Stimulated activated CD8-positive, alpha-beta memory T cell treated with anti-CD3 and anti-CD28 coated beads, Interleukin-4, amount 100 ng/mL, for 48 hours (primary cell): Measurements from ENCODE around the gene MEX3B.
"Not testable (repeated sequence)": the region's sequence is repeated elsewhere in the genome, so short reads cannot be mapped to it uniquely, and the experiment has no call there.

ENCODE experiments used
- DNase-seq: peaks from one replicate; pipeline ENCODE4 v3.0.0-alpha.2; 2020

MEX3B gene

DNA sequence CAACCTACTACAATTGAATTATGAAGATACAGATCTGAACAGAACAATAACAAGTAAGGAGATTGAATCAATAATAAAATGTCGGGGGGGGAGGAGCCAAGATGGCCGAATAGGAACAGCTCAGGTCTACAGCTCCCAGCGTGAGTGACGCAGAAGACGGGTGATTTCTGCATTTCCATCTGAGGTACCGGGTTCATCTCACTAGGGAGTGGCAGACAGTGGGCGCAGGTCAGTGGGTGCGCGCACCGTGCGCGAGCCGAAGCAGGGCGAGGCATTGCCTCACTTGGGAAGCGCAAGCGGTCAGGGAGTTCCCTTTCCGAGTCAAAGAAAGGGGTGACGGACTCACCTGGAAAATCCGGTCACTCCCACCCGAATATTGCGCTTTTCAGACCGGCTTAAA, 50.7 kb downstream of the MEX3B start:
- not testable (repeated sequence) for DNase-seq

DNA sequence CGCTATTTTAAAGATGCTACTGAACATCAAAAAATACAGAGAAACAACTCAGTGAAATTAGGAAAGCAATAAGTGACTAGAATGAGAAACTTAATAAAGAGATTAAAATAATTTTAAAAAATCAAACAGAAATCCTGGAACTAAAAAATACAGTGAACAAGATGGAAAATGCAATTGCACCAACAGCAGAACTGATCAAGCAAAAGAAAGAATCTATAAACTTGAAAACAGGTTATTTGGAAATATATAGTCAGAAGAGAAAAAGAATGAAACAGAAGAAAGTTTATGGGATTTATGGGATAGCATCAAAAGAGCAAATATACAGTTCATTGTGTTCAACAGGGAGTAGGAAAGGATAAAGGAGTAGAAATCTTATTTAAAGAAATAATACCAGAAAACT, 53.3 kb downstream of the MEX3B start:
- DNase-seq, result no peak
